Endothelial cell of umbilical vein (primary cell): ENCODE data around the gene PGBD5.

Experiments
- CTCF ChIP-seq, 2 donors: IDR thresholded peaks; 1 replicate in 1 of 2; 2 replicates in 1 of 2; pipeline ENCODE4 v1.5.1; 2011; ENCODE audit warnings: low read length in 2 of 2, mild to moderate bottlenecking in 2 of 2, moderate library complexity in 2 of 2, control low read depth in 1 of 2, inconsistent platforms in 1 of 2, low read depth in 1 of 2; ENCODE audit not compliant: insufficient read depth in 1 of 2; ENCODE audit errors: extremely low read depth in 1 of 2
- EZH2 ChIP-seq: IDR thresholded peaks from 2 replicates; pipeline ENCODE4 v1.6.1; 2012; ENCODE audit warnings: borderline replicate concordance, low read depth, mild to moderate bottlenecking, moderate library complexity, low read length, inconsistent platforms; ENCODE audit not compliant: severe bottlenecking
- FOS ChIP-seq: IDR thresholded peaks from 2 replicates; pipeline ENCODE4 v1.6.1; 2011; ENCODE audit warnings: mild to moderate bottlenecking, low read length, moderate library complexity, borderline replicate concordance; ENCODE audit not compliant: insufficient read depth
- GATA2 ChIP-seq: IDR thresholded peaks from 2 replicates; pipeline ENCODE4 v1.7.0; 2011; ENCODE audit warnings: low read depth, mild to moderate bottlenecking, moderate library complexity, mixed read lengths, low read length; ENCODE audit not compliant: insufficient read length, insufficient read depth
- JUN ChIP-seq: IDR thresholded peaks from 2 replicates; pipeline ENCODE4 v1.6.1; 2011; ENCODE audit warnings: borderline replicate concordance, low read depth; ENCODE audit not compliant: insufficient read length, insufficient read depth
- MAX ChIP-seq: IDR thresholded peaks from 2 replicates; pipeline ENCODE4 v1.6.1; 2011; ENCODE audit not compliant: insufficient read depth, insufficient read length
- MYC ChIP-seq: IDR thresholded peaks from one replicate; pipeline ENCODE4 v1.6.1; 2011; ENCODE audit warnings: mild to moderate bottlenecking, low read depth, low read length
- POLR2A ChIP-seq: IDR thresholded peaks from 2 replicates; pipeline ENCODE4 v1.6.1; 2012; ENCODE audit warnings: low read depth, mild to moderate bottlenecking, control low read depth, low read length
- POLR2AphosphoS5 ChIP-seq: IDR thresholded peaks from 2 replicates; pipeline ENCODE4 v1.6.1; 2012; ENCODE audit warnings: low read depth, mild to moderate bottlenecking, control low read depth, low read length, moderate library complexity; ENCODE audit not compliant: insufficient read depth

GRCh38 chr1:230284891-230285290 lies 141.2 kb downstream of the PGBD5 start:
- TF ChIP-seq MYC: no peak
- no peak for TF ChIP-seq GATA2
- no peak for TF ChIP-seq CTCF (IDR thresholded peaks at IDR 0.05; ENCODE audit: extremely low read depth in 1 of 2, insufficient read depth in 1 of 2, low read depth in 1 of 2, low read length in 2 of 2)
- no peak for TF ChIP-seq EZH2
- no peak for TF ChIP-seq POLR2A
- TF ChIP-seq POLR2AphosphoS5: no peak
- no peak for TF ChIP-seq JUN
- no peak for TF ChIP-seq MAX
- no peak for TF ChIP-seq FOS
